H4 (cell line): ENCODE measurements around the gene ABHD10. TPM values are rescaled to one million over a fixed set of nuclear protein-coding genes. Genes with fewer than 3 reads are reported as not detected.

Source experiments
- DNase-seq: peaks from one replicate; pipeline ENCODE4 v3.0.0-alpha.2; 2015; ENCODE audit warnings: low spot score
- total RNA-seq: library from RNA; depleted of rRNA; stranded (reverse); fragments of >200 nt; shearing (Covaris generic); gene quantifications from 2 replicates; pipeline ENCODE4 v1.2.3, GENCODE V29; 2014; rRNA removed

Gene ABHD10
- total RNA-seq: 34.1 and 44.1 TPM in 2 replicates

DNA sequence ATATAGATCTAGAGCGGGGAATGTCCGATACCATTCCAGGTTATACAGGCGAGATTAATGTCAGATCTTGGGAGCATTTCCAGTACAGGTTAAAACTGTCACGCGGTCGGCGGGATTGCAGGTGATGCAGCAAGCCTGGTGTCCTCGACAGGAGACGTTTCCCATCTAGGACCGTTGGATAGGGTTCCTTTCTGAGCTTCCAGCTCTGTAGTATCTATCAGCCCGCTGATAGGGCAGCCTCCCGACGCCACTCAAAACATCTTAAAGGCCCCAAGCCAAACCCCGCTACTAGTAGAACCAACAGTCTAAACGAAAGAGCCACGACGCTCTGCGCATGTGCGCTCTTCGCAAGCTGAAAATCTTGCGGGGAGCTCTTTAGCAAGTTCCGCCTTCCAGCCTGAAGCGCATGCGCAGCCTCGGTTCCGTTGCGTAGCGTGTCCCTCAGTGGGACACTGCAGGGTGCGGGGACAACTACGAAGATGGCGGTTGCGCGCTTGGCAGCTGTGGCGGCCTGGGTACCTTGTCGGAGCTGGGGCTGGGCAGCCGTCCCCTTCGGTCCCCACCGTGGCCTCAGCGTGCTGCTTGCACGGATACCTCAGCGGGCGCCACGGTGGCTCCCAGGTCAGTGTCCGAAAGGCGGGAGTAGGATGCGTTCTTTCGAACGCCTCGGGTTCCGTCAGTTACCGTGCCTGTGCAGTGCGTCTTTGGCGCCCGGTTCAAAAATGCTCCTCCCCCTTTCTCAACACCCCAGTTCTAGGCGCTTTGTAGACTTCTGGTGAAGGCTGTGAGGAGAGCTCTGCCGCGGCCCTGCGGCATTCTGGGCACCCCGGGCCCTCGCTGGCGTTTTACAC, at the start of gene ABHD10:
TSS of gene ABHD10 (plus strand) at position 444 of the 851 bp plus-strand sequence. CDS start at position 480, 36 bp downstream.
- DNase-seq: peak; percentile 94

- DNase-seq: no peak
Measured at GRCh38 chr3:111929484-111929883, 49.3 kb upstream of the ABHD10 start.

DNA sequence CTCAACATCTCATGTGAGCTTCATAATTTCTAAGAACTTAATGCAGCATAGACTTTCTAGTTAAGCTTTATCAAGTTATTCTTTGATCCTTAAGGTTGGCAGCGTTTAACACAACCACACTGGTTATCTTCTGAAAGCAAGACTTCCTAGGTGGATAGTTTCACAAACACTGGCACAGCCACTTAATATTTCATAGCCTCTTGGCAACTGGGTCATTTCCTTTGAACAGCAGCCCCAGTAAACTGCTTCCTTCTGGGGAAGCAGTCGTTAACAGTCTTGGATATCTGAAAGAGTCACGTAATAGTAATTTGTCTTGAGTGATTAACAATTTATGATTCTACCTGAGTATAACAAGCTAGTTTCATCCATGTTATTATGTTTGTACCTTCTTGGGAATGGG, 45.9 kb upstream of the ABHD10 start:
- no peak for DNase-seq

- peak; percentile 68 for DNase-seq
Measured at GRCh38 chr3:111936191-111936841, 42.5 kb upstream of the ABHD10 start.

DNA sequence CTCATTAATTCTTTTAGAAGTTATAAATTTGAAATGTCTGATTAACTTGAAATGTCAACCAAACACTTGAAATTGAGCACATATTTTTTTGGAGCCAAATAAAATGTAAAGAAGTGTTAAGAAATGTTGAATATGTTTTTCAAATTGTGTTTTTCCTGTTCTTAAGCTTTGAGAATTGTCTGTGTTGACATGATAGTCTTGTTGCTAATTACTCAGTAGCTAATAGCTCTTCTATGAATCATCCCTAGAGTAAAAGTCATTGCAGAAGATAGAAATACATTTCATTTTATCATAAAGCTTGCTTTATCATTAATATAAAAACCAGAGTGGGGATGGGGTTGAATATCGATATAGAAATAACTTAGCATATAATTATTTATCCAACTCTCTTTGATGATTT, 41.9 kb upstream of the ABHD10 start:
- no peak for DNase-seq

DNA sequence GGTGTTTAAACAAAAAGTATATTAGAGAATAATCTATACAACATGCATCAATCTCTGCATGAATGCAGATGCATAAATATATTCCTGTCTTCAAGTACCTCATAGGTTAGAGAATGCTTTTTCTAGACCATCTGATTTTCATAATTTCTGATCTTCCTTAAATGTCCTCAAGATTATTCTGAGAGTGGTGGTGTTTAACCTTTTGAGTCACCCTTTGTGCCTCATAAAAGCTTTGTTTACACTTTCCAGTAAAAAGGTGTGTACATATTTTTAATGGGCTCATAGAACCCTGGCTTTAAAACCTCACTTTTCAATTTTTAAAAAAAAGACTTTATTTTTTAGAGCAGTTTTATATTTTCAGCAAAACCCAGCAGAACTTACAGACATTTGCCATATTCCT, 41.0 kb upstream of the ABHD10 start:
- no peak for DNase-seq

- DNase-seq: no peak
Measured at GRCh38 chr3:111939873-111940272, 39.0 kb upstream of the ABHD10 start.

- no peak for DNase-seq
Measured at GRCh38 chr3:111943533-111943932, 35.3 kb upstream of the ABHD10 start.

DNA sequence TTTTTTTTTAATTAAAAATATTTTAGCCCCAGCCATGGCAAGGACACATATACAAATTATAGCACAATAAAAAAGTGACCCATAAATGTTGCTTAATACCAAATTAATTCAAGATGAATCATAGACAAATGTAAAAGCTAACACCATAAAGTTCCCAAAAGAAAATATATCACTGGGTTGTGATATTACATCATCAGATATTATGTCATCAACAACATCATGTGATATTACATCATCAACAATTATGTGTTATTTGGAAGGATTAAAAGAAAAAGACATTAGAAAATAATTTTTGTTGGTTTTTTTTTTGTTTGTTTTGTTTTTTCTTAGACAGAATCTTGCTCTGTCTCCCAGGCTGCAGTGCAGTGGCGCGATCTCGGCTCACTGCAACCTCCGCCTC, 34.5 kb upstream of the ABHD10 start:
- DNase-seq: no peak

DNA sequence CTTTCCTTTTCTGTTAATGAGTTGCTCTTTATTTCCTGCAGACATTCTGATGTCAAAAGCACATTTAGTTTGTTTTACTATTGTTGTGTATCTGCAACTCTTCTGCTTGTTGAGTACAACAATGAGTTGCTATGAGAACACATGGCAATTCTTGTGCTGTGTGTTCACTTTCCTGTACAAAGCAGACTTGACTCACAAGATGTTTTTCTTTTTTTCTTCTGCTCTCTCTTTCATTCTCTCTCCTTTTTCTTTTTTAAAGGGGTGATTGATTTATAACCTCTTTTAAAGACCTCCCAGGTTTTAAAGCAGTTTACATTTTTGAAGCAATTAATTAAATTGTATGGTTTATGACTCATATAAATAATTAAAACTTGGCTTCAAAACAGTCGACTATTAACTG, 31.6 kb upstream of the ABHD10 start:
- no peak for DNase-seq

GRCh38 chr3:111948786-111949185, 30.0 kb upstream of the ABHD10 start:
- no peak for DNase-seq

GRCh38 chr3:111949712-111950111, 29.1 kb upstream of the ABHD10 start:
- no peak for DNase-seq

DNA sequence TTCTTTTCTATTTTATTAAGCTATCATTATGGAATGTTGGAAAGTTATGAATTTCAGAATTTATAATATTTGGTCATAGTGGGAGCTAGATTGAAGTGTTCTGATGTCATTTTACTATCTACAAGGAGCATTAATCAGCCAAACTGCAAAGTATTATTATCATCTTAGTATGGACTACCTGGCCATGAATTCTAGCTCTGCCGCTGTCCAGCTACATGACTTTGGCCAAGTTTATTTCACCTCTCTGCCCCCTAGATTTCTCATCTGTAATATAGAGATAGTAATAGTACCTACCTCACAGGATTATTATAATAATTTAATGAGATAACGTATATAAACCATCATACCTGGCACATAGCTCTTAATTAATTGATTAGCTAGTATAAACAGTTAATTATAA, 27.8 kb upstream of the ABHD10 start:
- no peak for DNase-seq

DNA sequence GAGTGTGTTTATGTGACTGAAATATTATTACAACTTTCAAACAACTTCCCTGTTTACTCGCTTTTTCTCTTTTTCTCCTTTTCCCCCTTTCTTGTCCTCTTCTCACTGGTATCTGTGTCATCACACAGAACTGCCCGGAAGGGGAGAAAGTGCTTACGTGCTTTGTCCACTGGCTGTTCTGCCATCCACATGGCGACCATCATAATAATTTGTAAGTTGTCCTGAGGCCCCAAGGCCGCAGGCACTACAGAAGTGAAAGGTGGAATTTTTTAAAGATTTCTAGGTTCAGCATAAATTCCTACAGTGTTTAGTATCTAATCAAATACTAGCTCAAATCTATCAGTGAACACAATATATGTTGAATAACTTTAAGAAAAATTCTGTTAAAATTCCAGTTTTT, 26.7 kb upstream of the ABHD10 start:
- DNase-seq: no peak

- DNase-seq: no peak
Measured at GRCh38 chr3:111952866-111953450, 25.9 kb upstream of the ABHD10 start.

- peak; percentile 14 for DNase-seq
Measured at GRCh38 chr3:111954228-111954990, 24.4 kb upstream of the ABHD10 start.

DNA sequence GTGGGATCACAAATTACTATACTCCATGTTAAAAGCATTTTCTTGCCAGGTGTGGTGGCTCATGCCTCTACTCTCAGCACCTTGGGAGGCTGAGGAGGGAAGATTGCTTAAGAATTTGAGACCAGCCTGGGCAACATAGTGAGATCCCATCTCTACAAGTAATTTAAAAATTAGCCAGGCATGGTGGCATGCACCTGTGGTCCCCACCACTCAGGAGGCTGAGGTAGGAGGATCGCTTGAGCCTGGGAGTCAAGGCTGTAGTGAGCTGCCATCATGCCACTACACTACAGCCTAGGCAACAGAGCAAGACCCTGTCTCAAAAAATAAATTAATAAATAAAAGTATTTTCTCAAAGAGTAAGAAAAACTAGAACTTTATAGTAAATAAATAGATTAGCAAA, 22.9 kb upstream of the ABHD10 start:
- DNase-seq: no peak

GRCh38 chr3:111956449-111956848, 22.4 kb upstream of the ABHD10 start:
- no peak for DNase-seq

GRCh38 chr3:111956995-111957734, 21.7 kb upstream of the ABHD10 start:
- DNase-seq: no peak

DNA sequence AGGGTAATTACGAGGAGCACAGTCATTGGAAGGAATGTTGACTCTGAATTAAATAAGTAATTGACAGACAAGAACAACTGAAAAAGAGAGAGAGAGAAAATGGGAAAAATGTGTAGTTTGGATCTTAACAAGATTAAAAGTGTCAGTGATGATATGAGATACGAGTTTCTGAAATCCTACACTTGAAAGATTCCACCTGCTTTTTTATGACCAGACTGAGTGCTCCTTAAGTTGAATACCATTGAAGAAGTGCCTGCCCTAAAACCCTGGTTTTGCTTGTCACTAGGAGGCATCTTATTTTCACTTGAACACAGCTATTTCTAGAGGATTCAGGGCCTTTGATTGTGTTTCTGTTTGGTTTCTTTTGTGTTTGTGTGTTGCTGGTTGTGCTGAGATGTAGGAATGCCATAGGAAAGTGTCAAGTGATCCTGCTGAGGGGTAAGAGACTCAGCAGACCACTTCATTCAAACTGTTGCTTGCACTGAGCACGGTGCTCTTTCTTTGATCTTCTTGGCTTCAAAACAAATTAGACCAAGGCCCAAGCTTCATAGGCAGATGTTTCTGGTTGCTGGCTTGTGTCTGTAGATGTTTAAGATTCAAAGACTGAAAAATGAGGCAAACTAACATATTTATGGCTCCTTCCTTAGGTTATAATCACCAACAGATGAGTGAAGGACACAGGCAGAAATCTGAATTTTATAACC, 17.2 kb upstream of the ABHD10 start:
- no peak for DNase-seq

- peak; percentile 58 for DNase-seq
Measured at GRCh38 chr3:111963424-111963823, 15.4 kb upstream of the ABHD10 start.
